A375 (cell line): ENCODE results near the gene CDC5L. TPM values are rescaled to one million over a fixed set of nuclear protein-coding genes. Genes with fewer than 3 reads are reported as not detected.

Source experiments
- small RNA-seq: library from RNA; depleted of rRNA; stranded (forward); fragments of <200 nt; gene quantifications from one replicate; pipeline ENCODE3, GENCODE V24; 2014
- total RNA-seq: library from RNA; depleted of rRNA; stranded (reverse); fragments of >200 nt; shearing (Covaris generic); gene quantifications from 2 replicates; pipeline ENCODE4 v1.2.3, GENCODE V29; 2014; rRNA removed

The CDC5L gene
- 17.7 and 21.6 TPM in 2 replicates for total RNA-seq

DNA sequence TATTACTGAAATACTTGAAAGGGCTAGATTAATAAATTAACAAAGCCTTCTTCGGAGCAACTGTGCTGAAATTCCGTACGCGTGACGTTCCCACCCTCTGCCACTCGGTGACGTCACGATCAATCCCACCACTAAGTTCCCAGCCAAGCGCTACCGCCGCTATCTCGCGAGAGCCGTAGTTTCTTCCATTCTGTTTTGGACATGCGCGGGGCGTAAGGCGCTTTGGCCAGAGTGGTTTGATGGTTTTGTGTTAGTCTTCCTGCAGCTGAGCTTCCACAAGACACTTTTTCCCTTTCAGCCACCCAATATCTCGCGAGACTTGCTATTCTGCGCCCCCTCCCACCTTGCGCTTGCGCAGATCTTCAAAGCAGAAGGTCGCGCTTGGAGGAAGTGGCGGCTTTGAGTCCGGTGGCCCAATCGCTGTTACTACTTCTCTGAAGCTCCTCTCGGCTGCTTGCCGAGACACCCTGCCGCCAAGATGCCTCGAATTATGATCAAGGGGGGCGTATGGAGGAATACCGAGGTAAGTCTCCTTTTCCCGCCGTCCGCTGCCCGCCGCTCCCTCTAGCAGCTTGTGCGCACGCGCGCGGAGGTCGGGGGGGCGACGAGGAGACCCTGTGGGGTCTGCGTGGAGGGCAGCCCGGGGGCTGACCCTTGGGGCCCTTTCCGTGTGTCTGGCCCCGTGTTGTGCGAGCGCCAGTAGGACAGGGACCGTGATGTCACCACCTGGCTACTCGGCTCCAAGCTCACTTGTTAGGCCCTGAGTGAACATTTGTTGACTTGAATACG is at the start of gene CDC5L:
TSS of gene CDC5L (plus strand) at position 361 of the 789 bp plus-strand sequence. CDS start at position 479, 118 bp downstream.

GRCh38 chr6:44342489-44342888 is 45.0 kb upstream of the CDC5L start, which contains the start of gene SPATS1:
SPATS1 (plus strand) TSS chr6:44342650; CDS start chr6:44343096, 446 bp downstream.

Small RNA genes within 50 kb of the gene (small RNA-seq; reads per million reads assigned to genes)
- not detected for gene MIR4642

Other genes starting within 250 kb of the CDC5L start
- 0.34 TPM in 1 of 2 replicates, not detected in the other for gene CAPN11, start 228.9 kb upstream of the CDC5L start, total RNA-seq
- not detected in 2 replicates for gene MYMX, start 170.8 kb upstream of the CDC5L start, total RNA-seq
- 16.3 and 21.6 TPM in 2 replicates for gene SLC29A1, start 164.1 kb upstream of the CDC5L start, total RNA-seq
- 919 and 953 TPM in 2 replicates for gene HSP90AB1, start 140.6 kb upstream of the CDC5L start, total RNA-seq
- 76.1 and 78.0 TPM in 2 replicates for gene SLC35B2, start 130.2 kb upstream of the CDC5L start, total RNA-seq
- gene NFKBIE, start 122.2 kb upstream of the CDC5L start, total RNA-seq, result 8.4 and 10.1 TPM in 2 replicates
- gene TMEM151B, start 117.3 kb upstream of the CDC5L start, total RNA-seq, result 0.03 TPM in 1 of 2 replicates, not detected in the other
- 21.3 and 21.6 TPM in 2 replicates for gene AARS2, start 74.4 kb upstream of the CDC5L start, total RNA-seq
- not detected in 2 replicates for gene SPATS1, start 45.1 kb upstream of the CDC5L start, total RNA-seq